22Rv1 (cell line): Measurements from ENCODE around the gene ANO2.

ENCODE experiments used
- H3K27ac ChIP-seq: fragments of 450-650 bp; 2 replicates; pipeline ENCODE4 v1.5.1; 2017
- CTCF ChIP-seq: fragments of 450-650 bp; IDR thresholded peaks from 2 replicates; pipeline ENCODE4 v1.5.1; 2017; ENCODE audit warnings: mild to moderate bottlenecking
- ZFX ChIP-seq: fragments of 450-650 bp; IDR thresholded peaks from 2 replicates; pipeline ENCODE4 v1.6.1; 2017; ENCODE audit warnings: antibody characterized with exemption, borderline replicate concordance

Gene ANO2

DNA sequence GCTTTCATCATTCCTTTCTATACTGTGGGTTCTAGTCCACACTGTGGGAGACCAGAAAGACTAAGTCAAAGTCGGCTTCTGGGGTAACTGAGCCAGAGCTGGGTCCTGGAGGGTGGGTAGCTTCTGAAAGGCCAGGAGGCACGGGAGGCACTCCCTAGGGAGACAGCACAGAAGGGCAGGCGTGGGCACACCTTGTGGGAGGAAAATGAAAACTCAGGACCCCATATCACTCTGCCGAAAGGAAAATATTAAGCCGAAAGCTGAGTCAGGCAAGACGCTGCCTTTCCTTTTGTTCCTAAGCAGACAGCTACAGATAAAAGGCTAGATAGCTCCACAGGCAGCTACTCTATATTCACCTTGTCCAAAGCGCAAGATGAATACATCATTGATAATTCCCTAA lies 20.7 kb downstream of the ANO2 start:
- TF ChIP-seq CTCF (no peak), ZFX (no peak)
- H3K27ac ChIP-seq = no peak overlapping the region

DNA sequence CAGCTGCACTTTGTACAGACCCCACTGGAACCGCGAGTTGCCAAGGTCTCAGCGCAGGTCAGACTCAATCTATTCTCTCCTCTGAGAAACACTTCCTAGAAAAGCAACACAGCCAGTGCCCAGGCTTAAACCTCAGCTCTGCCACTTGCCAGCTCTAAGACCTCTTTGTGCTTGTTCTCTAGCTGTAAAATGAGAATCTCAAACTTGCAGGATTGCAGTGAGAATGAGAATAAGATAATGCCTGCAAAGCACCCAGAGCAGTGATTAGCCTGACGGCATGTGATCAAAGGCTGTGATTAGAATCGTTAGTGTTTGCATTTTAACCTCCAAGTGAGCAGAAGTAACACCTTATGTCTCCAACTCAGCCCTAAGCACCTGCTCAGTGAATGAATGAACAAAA lies 21.3 kb downstream of the ANO2 start:
- no peak for TF ChIP-seq CTCF
- TF ChIP-seq ZFX = no peak
- no peak overlapping the region for H3K27ac ChIP-seq

DNA sequence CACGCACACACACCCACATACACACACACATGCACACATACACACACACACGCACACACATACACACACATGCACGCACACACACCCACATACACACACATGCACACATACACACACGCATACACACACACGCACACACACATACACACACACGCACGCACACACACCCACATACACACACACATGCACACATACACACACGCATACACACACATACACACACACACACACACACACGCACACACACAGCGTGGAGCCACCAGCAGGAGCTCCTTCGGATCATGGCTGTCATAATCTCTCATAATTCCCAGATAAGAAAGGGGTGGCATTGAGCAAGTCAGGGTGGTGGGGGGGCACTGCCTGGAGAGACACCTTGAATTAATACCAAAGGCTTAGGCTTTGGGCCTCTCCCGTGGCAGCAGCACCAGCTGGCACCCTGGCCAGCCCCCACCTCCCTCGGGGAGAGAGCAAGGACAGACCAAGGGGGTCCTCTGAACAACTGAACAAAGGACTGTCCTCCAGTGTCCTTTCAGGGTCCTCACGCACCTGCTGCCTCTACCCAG lies 21.9 kb downstream of the ANO2 start:
- TF ChIP-seq CTCF = no peak
- TF ChIP-seq ZFX = no peak
- H3K27ac ChIP-seq = no peak overlapping the region

GRCh38 chr12:5921966-5922899 lies 22.8 kb downstream of the ANO2 start:
- TF ChIP-seq ZFX (no peak), CTCF (no peak)
- no peak overlapping the region for H3K27ac ChIP-seq

DNA sequence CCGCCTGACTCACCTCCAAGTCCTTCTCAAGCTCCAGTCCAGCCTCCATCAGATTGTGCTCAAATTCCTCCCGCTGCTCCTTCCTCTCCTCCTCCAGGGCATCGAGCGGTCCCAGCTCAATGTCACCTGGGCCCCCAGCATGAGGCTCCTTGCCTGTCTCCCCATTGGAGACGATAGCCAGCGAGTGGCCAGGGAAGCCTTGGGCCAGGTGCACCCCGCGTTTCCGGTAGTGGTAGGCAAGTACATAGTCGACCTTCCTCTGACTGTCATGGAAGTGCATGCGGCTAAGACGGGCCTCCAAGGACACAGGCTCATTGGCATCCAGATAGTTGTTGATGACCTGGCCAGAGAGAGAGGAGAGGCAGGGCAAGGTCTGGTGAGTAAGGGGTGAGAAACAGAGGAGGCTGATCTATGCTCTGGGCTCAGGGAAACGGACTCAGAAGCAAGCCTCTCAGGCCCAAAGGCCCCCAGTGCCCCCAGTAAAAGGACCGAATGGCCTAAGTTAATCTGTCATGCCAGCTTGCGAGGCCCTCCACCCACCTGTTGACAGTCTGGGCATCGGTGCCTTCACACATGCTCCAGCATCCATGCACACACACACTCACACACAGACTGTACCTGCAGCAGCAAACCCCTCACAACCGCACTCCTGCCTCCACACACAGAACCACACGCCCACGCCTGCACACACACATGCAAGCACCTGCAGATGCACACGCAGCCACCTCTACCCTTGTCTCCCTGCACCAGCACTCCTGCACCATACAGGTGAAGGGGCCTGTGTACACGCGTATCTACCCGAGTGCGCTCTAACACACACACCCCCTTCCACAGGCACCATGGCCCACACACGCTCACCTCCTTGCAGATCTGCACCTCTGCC lies 23.8 kb downstream of the ANO2 start:
- TF ChIP-seq ZFX = no peak
- no peak for TF ChIP-seq CTCF
- H3K27ac ChIP-seq = no peak overlapping the region

GRCh38 chr12:5916785-5917290 lies 28.2 kb downstream of the ANO2 start:
- TF ChIP-seq CTCF = no peak
- no peak for TF ChIP-seq ZFX
- H3K27ac ChIP-seq = no peak overlapping the region
